Epithelial cell of prostate (primary cell): ENCODE measurements around the gene ATAD1.
"Not testable (repeated sequence)": the region's sequence is repeated elsewhere in the genome, so short reads cannot be mapped to it uniquely, and the experiment has no call there.

ENCODE experiments used
- DNase-seq: peaks from one replicate; pipeline ENCODE4 v3.0.0-alpha.2; 2011; ENCODE audit warnings: low read depth, low spot score
- H3K27ac ChIP-seq: fragments of 450-650 bp; 2 replicates; pipeline ENCODE4 v1.5.1; 2017; ENCODE audit warnings: mild to moderate bottlenecking

ATAD1 gene

GRCh38 chr10:87761892-87762291 is 56.1 kb downstream of the ATAD1 start:
- H3K27ac ChIP-seq, result peak overlapping the region; percentile 27
- peak; percentile 46 for DNase-seq

DNA sequence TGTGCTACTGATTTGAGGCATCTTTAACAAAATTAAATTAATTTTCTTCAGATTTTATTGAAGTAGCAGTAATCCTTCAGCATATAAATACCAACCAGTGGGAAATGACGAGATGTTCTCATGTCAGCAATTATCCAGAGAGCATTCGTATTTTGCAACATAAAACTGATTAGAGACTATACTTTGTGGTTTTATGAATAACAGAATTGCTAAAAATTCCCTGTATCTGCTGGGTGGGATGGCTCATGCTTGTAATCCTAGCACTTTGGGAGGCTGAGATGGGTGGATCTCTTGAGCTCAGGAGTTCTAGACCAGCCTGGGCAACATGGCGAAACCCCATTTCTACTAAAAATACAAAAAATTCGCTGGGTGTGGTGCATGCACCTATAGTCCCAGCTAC is 56.9 kb downstream of the ATAD1 start:
- no peak overlapping the region for H3K27ac ChIP-seq
- no peak for DNase-seq

DNA sequence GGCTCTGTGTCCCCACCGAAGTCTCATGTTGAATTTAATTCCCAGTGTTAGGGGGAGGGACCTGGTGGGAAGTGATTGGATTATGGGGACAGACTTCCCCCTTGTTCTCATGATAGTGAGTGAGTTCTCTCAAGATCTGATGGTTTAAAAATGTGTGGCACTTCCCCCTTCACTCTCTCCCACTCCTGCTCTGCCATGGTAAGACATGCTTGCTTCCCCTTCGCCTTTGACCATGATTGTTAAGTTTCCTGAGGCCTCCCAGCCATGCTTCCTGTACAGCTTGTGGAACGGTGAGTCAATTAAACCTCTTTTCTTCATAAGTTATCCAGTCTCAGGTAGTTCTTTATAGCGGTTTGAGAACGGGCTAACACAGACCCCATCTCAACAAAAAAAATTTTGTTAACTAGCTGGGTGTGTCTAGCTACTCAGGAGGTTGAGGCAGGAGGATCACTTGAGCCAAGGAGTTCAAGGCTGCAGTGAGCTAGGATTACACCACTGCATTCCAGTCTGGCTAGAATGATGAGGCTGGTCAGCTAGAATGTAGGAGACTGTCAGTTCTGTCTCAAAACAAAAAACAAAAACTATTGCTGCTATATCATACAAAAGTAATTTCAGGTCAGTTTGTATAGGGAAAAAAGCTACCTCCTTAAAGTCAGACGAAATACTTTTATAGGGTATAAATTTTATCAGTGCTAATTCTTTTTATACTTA is 57.7 kb downstream of the ATAD1 start:
- H3K27ac ChIP-seq, result no peak overlapping the region
- no peak for DNase-seq

DNA sequence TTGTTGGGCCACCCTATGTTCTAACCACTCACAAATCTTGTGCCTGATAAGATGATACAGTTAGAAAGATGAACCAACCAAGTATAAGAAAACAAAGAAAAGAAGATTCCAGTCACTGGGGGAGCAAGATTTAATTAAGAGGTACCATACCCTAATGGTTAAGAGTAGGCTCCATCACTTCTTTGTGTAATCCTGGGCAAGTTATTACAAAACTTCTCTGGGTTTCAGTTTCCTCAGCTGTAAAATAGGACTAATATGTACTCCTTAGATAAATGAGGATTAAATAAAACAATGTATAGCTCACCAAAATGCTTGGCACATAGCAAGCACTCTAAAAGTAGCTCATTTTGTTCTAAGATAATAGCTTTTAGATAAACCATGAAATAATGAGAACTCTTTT is 58.5 kb downstream of the ATAD1 start:
- no peak overlapping the region for H3K27ac ChIP-seq

DNA sequence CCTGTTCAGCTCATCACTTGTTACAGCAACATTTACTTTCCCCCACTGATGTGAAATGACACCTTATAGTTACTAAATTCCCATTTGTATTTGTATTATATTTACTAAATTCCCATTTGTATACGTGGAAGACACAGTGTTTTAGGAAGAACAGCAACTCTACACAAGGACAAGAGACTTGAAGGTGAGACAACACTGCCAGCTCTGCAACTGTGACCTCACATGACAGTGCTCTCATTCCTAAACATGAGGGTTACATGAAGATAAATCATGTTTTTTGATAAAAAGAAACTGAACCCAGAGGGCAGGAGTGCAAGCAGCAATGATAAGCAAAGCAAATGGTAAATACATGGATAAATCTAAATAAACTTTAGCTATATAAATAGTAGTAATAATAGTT is 60.3 kb downstream of the ATAD1 start:
- DNase-seq, result no peak
- H3K27ac ChIP-seq, result no peak overlapping the region

More for the DNA sequence above, 58.5 kb downstream of the ATAD1 start:
- DNase-seq, result no peak

DNA sequence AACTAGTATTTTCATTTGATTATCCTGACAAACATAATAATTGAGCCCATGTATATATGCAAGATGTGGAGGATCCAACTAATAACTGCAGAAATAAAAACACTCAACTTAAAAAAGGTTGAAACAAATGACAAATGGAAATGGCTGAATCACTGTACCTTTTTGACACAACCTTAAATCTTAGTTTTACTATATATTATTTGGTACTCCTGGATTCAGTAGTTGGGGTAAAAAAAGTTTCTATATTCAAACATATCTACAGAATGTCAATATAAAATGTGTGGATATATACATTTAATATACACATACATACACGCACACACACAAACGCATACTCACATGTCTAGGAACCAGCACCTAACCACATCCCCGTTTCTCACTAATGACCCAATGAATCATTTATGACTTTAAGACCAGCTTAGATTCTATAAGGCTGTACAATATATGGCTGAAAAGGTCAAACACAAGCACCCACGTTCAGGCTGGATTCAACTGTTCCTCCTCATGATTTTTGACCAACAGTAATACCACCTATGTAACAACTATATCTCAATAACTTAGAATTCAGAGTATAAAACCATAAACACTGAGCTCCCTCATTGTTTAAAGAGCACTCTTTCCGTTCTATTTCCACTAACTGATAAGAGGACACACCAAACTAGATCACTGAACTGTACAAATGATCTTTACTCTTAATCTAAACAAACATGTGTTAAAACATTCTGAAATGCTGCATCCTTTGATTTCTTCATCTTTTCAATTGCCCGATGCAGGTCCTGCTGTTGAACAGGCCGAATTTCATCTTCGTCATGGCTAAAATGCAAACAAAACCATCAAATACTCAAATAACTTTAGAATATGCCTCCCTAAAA is 63.8 kb downstream of the ATAD1 start:
- no peak for DNase-seq
- H3K27ac ChIP-seq, result no peak overlapping the region

- no peak for DNase-seq
- peak overlapping the region; percentile 19 for H3K27ac ChIP-seq
Observed at GRCh38 chr10:87752566-87752965, 65.5 kb downstream of the ATAD1 start.

GRCh38 chr10:87751274-87751673 is 66.8 kb downstream of the ATAD1 start:
- no peak for DNase-seq
- no peak overlapping the region for H3K27ac ChIP-seq

GRCh38 chr10:87750817-87751216 is 67.2 kb downstream of the ATAD1 start:
- DNase-seq, result no peak
- H3K27ac ChIP-seq, result no peak overlapping the region

GRCh38 chr10:87750001-87750671 is 67.9 kb downstream of the ATAD1 start:
- H3K27ac ChIP-seq, result no peak overlapping the region
- no peak for DNase-seq

GRCh38 chr10:87748244-87748643 is 69.8 kb downstream of the ATAD1 start:
- DNase-seq, result not testable (repeated sequence)

GRCh38 chr10:87746911-87747310 is 71.1 kb downstream of the ATAD1 start:
- H3K27ac ChIP-seq, result no peak overlapping the region
- no peak for DNase-seq

More at GRCh38 chr10:87748244-87748643, 69.8 kb downstream of the ATAD1 start:
- not testable (repeated sequence) for H3K27ac ChIP-seq

- H3K27ac ChIP-seq, result no peak overlapping the region
- no peak for DNase-seq
Observed at GRCh38 chr10:87744606-87745005, 73.4 kb downstream of the ATAD1 start.

- DNase-seq, H3K27ac ChIP-seq: not testable (repeated sequence)
Observed at GRCh38 chr10:87742992-87743610, 74.9 kb downstream of the ATAD1 start.

- H3K27ac ChIP-seq, result peak overlapping the region; percentile 40
- DNase-seq, result peak; percentile 68
Observed at GRCh38 chr10:87740254-87740655, 77.8 kb downstream of the ATAD1 start.

- no peak overlapping the region for H3K27ac ChIP-seq
- DNase-seq, result no peak
Observed at GRCh38 chr10:87739703-87740102, 78.3 kb downstream of the ATAD1 start.

- H3K27ac ChIP-seq, result not testable (repeated sequence)
Observed at GRCh38 chr10:87738253-87738652, 79.8 kb downstream of the ATAD1 start.

GRCh38 chr10:87734987-87735827 is 82.8 kb downstream of the ATAD1 start:
- no peak overlapping the region for H3K27ac ChIP-seq
- no peak for DNase-seq

More at GRCh38 chr10:87738253-87738652, 79.8 kb downstream of the ATAD1 start:
- not testable (repeated sequence) for DNase-seq

DNA sequence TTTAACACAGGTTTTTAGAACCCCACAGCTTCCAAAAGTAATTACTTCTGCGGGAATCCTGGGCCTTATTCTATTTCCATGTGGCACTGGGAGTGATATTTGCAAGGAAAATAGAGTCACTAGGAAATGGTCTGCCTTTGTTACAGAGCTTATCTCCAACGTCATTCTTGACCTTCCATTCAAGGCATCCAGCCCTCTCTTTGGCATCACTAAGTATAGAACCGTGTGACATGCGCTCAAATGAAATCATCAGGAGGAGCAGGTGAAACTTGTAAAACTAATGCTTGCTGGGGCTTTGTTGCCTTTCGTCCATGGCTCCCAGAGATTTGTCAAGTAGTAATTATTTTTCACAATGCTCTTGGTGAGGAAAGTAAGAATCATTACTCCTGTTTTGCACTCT is 84.9 kb downstream of the ATAD1 start:
- no peak overlapping the region for H3K27ac ChIP-seq
- no peak for DNase-seq
